Breast epithelium (tissue), 4 donors: Measurements from ENCODE around the gene NCOA6. TPM values are rescaled to one million over a fixed set of nuclear protein-coding genes. Genes with fewer than 3 reads are reported as not detected.

Experiments
- DNase-seq, 2 donors: peaks; one replicate each; pipeline ENCODE4 v3.0.0-alpha.2; 2019; ENCODE audit warnings: low spot score in 2 of 2
- H3K27ac ChIP-seq, 2 donors: fragments of 200-600 bp; sonication (generic) in 1 of 2; one replicate each; pipeline ENCODE4 v1.5.1; 2016 to 2019; ENCODE audit warnings: mild to moderate bottlenecking in 1 of 2
- H3K27me3 ChIP-seq, 2 donors: fragments of 200-600 bp; sonication (generic) in 1 of 2; one replicate each; pipeline versions ENCODE4 v1.5.1 to v1.6.0; 2017 to 2019; ENCODE audit warnings: control low read depth in 1 of 2, mild to moderate bottlenecking in 1 of 2
- H3K36me3 ChIP-seq: fragments of 200-600 bp; one replicate; pipeline ENCODE4 v1.5.1; 2019
- H3K4me1 ChIP-seq, 2 donors: fragments of 200-600 bp; sonication (generic); one replicate each; pipeline ENCODE4 v1.5.1; 2016 to 2019; ENCODE audit warnings: control low read depth in 1 of 2
- H3K4me3 ChIP-seq, 3 donors: fragments of 200-600 bp; sonication (generic); 1 replicate in 2 of 3; 2 replicates in 1 of 3; pipeline ENCODE4 v1.5.1; 2016 to 2019; ENCODE audit warnings: mild to moderate bottlenecking in 3 of 3, moderate library complexity in 2 of 3
- H3K9me3 ChIP-seq, 2 donors: fragments of 200-600 bp; sonication (generic) in 1 of 2; one replicate each; pipeline ENCODE4 v1.5.1; 2016 to 2019; ENCODE audit warnings: control low read depth in 1 of 2
- CTCF ChIP-seq, 3 donors: fragments of 450-650 bp; IDR thresholded peaks; one replicate each; pipeline ENCODE4 v1.5.1; 2016 to 2017; ENCODE audit warnings: antibody characterized with exemption in 3 of 3, mild to moderate bottlenecking in 3 of 3, moderate library complexity in 3 of 3
- POLR2A ChIP-seq: fragments of 450-650 bp; IDR thresholded peaks from one replicate; pipeline ENCODE4 v1.6.1; 2016; ENCODE audit warnings: antibody characterized with exemption, mild to moderate bottlenecking, moderate library complexity
- POLR2AphosphoS5 ChIP-seq, 3 donors: sonication (generic); formaldehyde crosslinking; IDR thresholded peaks; one replicate each; pipeline ENCODE4 v1.6.1; 2017; ENCODE audit warnings: antibody characterized with exemption in 3 of 3
- intact Hi-C: fragments of 100-400 bp; cut with DNase I; formaldehyde crosslinking; loops from one replicate; pipeline ENCODE4 v1.15.1; 2023; ENCODE audit warnings: low total_unique reads
- total RNA-seq, 3 donors: library from RNA; depleted of rRNA; stranded (reverse); fragments of >200 nt; gene quantifications; one replicate each; pipeline ENCODE4 v1.1.0, GENCODE V29; 2016

The NCOA6 gene
- total RNA-seq, 3 donors from 2014 or later: 20.0 to 20.6 (median 20.3) TPM

- TF ChIP-seq CTCF (IDR thresholded peaks at IDR 0.05) (no peak), POLR2AphosphoS5 (IDR thresholded peaks at IDR 0.05) (no peak), POLR2A (no peak)
- no peak for DNase-seq
- H3K9me3 ChIP-seq: no peaks in the 10 kb centered on the region
- H3K27me3 ChIP-seq: no peaks in the 10 kb centered on the region
- no peaks in the 10 kb centered on the region for H3K36me3 ChIP-seq
- no peaks in the 10 kb centered on the region for H3K4me1 ChIP-seq
- H3K27ac ChIP-seq: no peak overlapping the region
- H3K4me3 ChIP-seq: no peak overlapping the region
- intact Hi-C loops: no loop called here
Measured at GRCh38 chr20:34669094-34669493, 156.4 kb downstream of the NCOA6 start.

Other genes starting within 250 kb of the NCOA6 start
- 10 to 100 TPM in 2 of 3 donors, 1 to 10 TPM in 1; 7.4 to 16.1 (median 15.8) TPM for gene PIGU, start 148.6 kb downstream of the NCOA6 start, total RNA-seq
- 1 to 10 TPM; 4.7 to 8.0 (median 4.9) TPM for gene TP53INP2, start 121.3 kb downstream of the NCOA6 start, total RNA-seq
- 10 to 100 TPM; 13.1 to 21.8 (median 16.4) TPM for gene GGT7, start 47.2 kb upstream of the NCOA6 start, total RNA-seq
- gene ACSS2, start 51.0 kb upstream of the NCOA6 start, total RNA-seq: 100 to 1,000 TPM in 1 of 3 donors, 10 to 100 TPM in 2; 70.1 to 137 (median 71.1) TPM
- 10 to 100 TPM; 33.4 to 61.9 (median 53.7) TPM for gene GSS, start 130.2 kb upstream of the NCOA6 start, total RNA-seq
- gene MYH7B, start 130.2 kb upstream of the NCOA6 start, total RNA-seq: 1 to 10 TPM in 1 of 3 donors, under 1 TPM in 2; 0.66 to 1.1 (median 0.73) TPM